Caki2 (cell line): Measurements from ENCODE around the gene PLEKHH1. TPM values are rescaled to one million over a fixed set of nuclear protein-coding genes. Genes with fewer than 3 reads are reported as not detected.
"Not testable (repeated sequence)": the region's sequence is repeated elsewhere in the genome, so short reads cannot be mapped to it uniquely, and the experiment has no call there.

Experiments
- DNase-seq: peaks from one replicate; pipeline ENCODE4 v3.0.0-alpha.2; 2015; ENCODE audit warnings: low read depth
- in situ Hi-C: cut with HindIII; loops from 2 replicates; pipeline ENCODE4 v1.10.0; 2016; ENCODE audit warnings: low sequenced_read_pairs, low pct_unique_long_range_greater_than_20kb, mixed read lengths
- total RNA-seq: library from RNA; depleted of rRNA; stranded (reverse); fragments of >200 nt; shearing (Covaris generic); gene quantifications from 2 replicates; pipeline ENCODE4 v1.2.3, GENCODE V29; 2014; ENCODE audit warnings: low replicate concordance

Gene PLEKHH1
- total RNA-seq, 1 experiment from 2014 or later, result 9.3 TPM

- in situ Hi-C loops, result no loop called here
- no peak for DNase-seq
Measured at GRCh38 chr14:67526181-67526580, 6.9 kb upstream of the PLEKHH1 start.

- DNase-seq, result peak; percentile 63
- in situ Hi-C loops, result no loop called here
Measured at GRCh38 chr14:67526676-67527459, 6.2 kb upstream of the PLEKHH1 start.

GRCh38 chr14:67527756-67528155, 5.3 kb upstream of the PLEKHH1 start:
- in situ Hi-C loops, result no loop called here
- no peak for DNase-seq

- no peak for DNase-seq
- in situ Hi-C loops, result no loop called here
Measured at GRCh38 chr14:67528276-67528675, 4.8 kb upstream of the PLEKHH1 start.

- in situ Hi-C loops, result no loop called here
- no peak for DNase-seq
Measured at GRCh38 chr14:67529947-67530935, 2.8 kb upstream of the PLEKHH1 start.

- DNase-seq, result no peak
- in situ Hi-C loops, result no loop called here
Measured at GRCh38 chr14:67532606-67532997, 488 bp upstream of the PLEKHH1 start.

- DNase-seq, result no peak
- in situ Hi-C loops, result no loop called here
Measured at GRCh38 chr14:67533754-67534085, 630 bp downstream of the PLEKHH1 start.

GRCh38 chr14:67536087-67536486, 3.0 kb downstream of the PLEKHH1 start:
- in situ Hi-C loops, result no loop called here
- no peak for DNase-seq

- in situ Hi-C loops, result no loop called here
- no peak for DNase-seq
Measured at GRCh38 chr14:67537736-67538135, 4.6 kb downstream of the PLEKHH1 start.

- DNase-seq, result no peak
- in situ Hi-C loops, result no loop called here
Measured at GRCh38 chr14:67538501-67538900, 5.4 kb downstream of the PLEKHH1 start.

- in situ Hi-C loops, result no loop called here
- no peak for DNase-seq
Measured at GRCh38 chr14:67539116-67539515, 6.0 kb downstream of the PLEKHH1 start.

GRCh38 chr14:67541448-67542387, 8.6 kb downstream of the PLEKHH1 start:
- in situ Hi-C loops, result no loop called here
- DNase-seq, result no peak

GRCh38 chr14:67542620-67543019, 9.5 kb downstream of the PLEKHH1 start:
- in situ Hi-C loops, DNase-seq: not testable (repeated sequence)

- no peak for DNase-seq
- in situ Hi-C loops, result no loop called here
Measured at GRCh38 chr14:67544590-67544989, 11.5 kb downstream of the PLEKHH1 start.

GRCh38 chr14:67547224-67547780, 14.2 kb downstream of the PLEKHH1 start:
- in situ Hi-C loops, result no loop called here
- no peak for DNase-seq

- in situ Hi-C loops, result no loop called here
- no peak for DNase-seq
Measured at GRCh38 chr14:67549734-67550133, 16.6 kb downstream of the PLEKHH1 start.

- in situ Hi-C loops, result no loop called here
- no peak for DNase-seq
Measured at GRCh38 chr14:67551123-67551522, 18.0 kb downstream of the PLEKHH1 start.

- DNase-seq, result no peak
- in situ Hi-C loops, result no loop called here
Measured at GRCh38 chr14:67551940-67552339, 18.9 kb downstream of the PLEKHH1 start.
